ENCODE measurements around the gene SPARC.

- no peak for TF ChIP-seq CTCF (IDR thresholded peaks at IDR 0.05)
- TF ChIP-seq ZFX (IDR thresholded peaks at IDR 0.05; ENCODE audit: borderline replicate concordance) = no peak
These were observed 37.6 kb upstream of the SPARC start for GRCh38 chr5:151724360-151724759.
